Smooth muscle cell (in vitro differentiated cells): ENCODE data around the gene HBEGF. TPM values are rescaled to one million over a fixed set of nuclear protein-coding genes. Genes with fewer than 3 reads are reported as not detected.

Experiments used
- DNase-seq: peaks from one replicate; lab custom pipeline; 2025; ENCODE audit not compliant: unreplicated experiment; lab: John Stamatoyannopoulos, UW
- H2AFZ ChIP-seq: fragments of 200-600 bp; sonication (generic); 2 replicates; pipeline ENCODE4 v1.6.0; 2016; ENCODE audit warnings: antibody characterized with exemption, low read depth, mild to moderate bottlenecking
- H3F3A ChIP-seq: fragments of 200-600 bp; sonication (generic); 2 replicates; pipeline ENCODE4 v1.6.0; 2017; ENCODE audit warnings: antibody characterized with exemption, low read depth
- H3K27ac ChIP-seq: fragments of 200-600 bp; sonication (generic); 2 replicates; pipeline ENCODE4 v1.5.1; 2016; ENCODE audit warnings: low read depth, mild to moderate bottlenecking
- H3K27me3 ChIP-seq: fragments of 200-600 bp; sonication (generic); 2 replicates; pipeline ENCODE4 v1.6.1; 2016; ENCODE audit warnings: low read depth, mild to moderate bottlenecking
- H3K36me3 ChIP-seq: fragments of 200-600 bp; sonication (generic); 2 replicates; pipeline ENCODE4 v1.5.1; 2016; ENCODE audit warnings: low read depth
- H3K4me1 ChIP-seq: fragments of 200-600 bp; sonication (generic); 2 replicates; pipeline ENCODE4 v1.5.1; 2016; ENCODE audit warnings: low read depth
- H3K4me2 ChIP-seq: fragments of 200-600 bp; sonication (generic); 2 replicates; pipeline ENCODE4 v1.6.0; 2016; ENCODE audit warnings: mild to moderate bottlenecking
- H3K4me3 ChIP-seq: fragments of 200-600 bp; sonication (generic); 2 replicates; pipeline ENCODE4 v1.5.1; 2016; ENCODE audit warnings: mild to moderate bottlenecking
- H3K79me2 ChIP-seq: fragments of 200-600 bp; sonication (generic); 2 replicates; pipeline ENCODE4 v1.6.0; 2016; ENCODE audit warnings: low read depth, mild to moderate bottlenecking
- H3K9ac ChIP-seq: fragments of 200-600 bp; sonication (generic); 2 replicates; pipeline ENCODE4 v1.6.0; 2016; ENCODE audit warnings: low read depth
- H3K9me3 ChIP-seq: fragments of 200-600 bp; sonication (generic); replicated peaks from 2 replicates; pipeline ENCODE4 v1.5.1; 2016; ENCODE audit warnings: low read depth
- H4K20me1 ChIP-seq: fragments of 200-600 bp; sonication (generic); 2 replicates; pipeline ENCODE4 v1.6.0; 2016; ENCODE audit warnings: low read depth
- WGBS: methylation state at CpG from one replicate; pipeline ENCODE4 v1.1.7; 2016; ENCODE audit warnings: low lambda C conversion rate; 5-methylcytosine and 5-hydroxymethylcytosine counted together
- polyA plus RNA-seq: library from polyadenylated mRNA; unstranded; fragments of >200 nt; fragmentation: Nextera tagmentation; extraction: Ambion mirVana; gene quantifications from 2 replicates; pipeline ENCODE4 v1.2.1, GENCODE V29; 2016
- total RNA-seq: library from RNA; depleted of rRNA; stranded (reverse); fragments of >200 nt; gene quantifications from 2 replicates; pipeline ENCODE4 v1.2.3, GENCODE V29; 2014
- TF ChIP-seq, protein P1 (sequence below): fragments of 200-600 bp; sonication (generic); IDR thresholded peaks from 2 replicates; pipeline ENCODE4 v1.5.1; 2017; ENCODE audit warnings: borderline replicate concordance, mild to moderate bottlenecking, antibody characterized with exemption; ENCODE audit not compliant: insufficient read depth, poor library complexity, severe bottlenecking

Gene HBEGF
- total and polyA plus RNA-seq, 2 experiments from 2014 or later, result 36.7 to 37.1 TPM

DNA sequence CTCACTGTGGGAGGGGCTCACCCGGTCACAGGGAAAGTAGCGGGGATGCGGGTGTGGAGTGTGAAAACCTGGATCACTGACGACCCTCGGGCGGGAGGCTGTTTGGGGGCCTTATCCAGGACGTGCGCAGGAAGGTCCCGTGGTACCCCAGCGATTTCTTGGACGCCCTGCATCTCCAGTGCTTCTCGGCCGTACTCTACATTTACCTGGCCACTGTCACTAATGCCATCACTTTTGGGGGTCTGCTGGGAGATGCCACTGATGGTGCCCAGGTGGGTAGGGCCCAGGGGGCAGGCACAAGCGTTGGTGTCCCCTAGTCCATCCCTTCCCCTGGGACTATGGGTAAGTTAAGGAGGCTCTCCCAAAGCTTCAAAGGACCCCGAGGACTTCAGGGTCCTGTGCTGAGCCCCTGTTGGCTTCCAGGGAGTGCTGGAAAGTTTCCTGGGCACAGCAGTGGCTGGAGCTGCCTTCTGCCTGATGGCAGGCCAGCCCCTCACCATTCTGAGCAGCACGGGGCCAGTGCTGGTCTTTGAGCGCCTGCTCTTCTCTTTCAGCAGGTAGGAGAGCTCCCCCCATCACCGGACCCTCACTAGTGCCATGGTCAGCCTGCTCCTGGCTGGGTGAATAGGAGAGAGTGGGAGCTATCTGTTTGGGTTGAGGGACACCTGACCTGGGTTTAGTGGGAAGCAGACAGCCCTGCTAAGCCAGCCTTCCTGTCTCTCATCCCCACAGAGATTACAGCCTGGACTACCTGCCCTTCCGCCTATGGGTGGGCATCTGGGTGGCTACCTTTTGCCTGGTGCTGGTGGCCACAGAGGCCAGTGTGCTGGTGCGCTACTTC, 17.4 kb upstream of the HBEGF start:
- no peak overlapping the region for H3K9ac ChIP-seq
- peak overlapping the region; percentile 96 for H2AFZ ChIP-seq
- WGBS, result 69% methylated on average over 20 of the region's 20 CpGs

DNA sequence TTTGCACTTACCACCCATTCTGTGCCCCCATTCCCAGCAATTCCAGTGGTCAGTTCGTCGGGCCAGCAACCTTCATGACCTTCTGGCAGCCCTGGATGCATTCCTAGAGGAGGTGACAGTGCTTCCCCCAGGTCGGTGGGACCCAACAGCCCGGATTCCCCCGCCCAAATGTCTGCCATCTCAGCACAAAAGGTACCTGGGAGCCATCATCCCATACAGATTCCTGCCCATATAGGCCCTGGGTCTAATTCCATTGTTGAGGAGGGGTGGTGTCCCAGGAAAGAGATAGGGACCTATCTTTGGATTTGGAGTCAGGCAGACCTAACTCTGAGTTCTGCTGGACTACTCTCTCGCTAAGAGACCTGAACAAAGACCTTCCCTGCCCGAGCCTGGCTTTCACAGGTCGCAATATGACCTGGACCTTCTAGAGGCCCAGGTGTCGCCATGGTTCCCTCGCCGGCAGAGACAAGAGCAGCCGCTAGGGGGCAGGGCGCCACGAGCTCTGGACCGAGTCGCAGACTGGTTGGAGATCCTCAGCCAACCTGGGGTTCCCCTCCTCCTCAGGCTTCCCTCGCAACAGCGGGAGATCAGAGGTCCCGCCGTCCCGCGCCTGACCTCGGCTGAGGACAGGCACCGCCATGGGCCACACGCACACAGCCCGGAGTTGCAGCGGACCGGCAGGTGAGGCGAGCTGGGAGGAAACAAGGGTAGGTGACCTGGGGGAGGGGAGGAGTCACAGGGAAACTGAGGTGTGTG, 16.6 kb upstream of the HBEGF start:
- Histone ChIP-seq H3K9ac (no peak overlapping the region), H2AFZ (peak overlapping the region; percentile 96), H3K27me3 (no peaks in the 10 kb centered on the region), H3K4me2 (peak overlapping the region; percentile 95), H3K79me2 (no peaks in the 10 kb centered on the region), H3K4me1 (no peaks in the 10 kb centered on the region), H4K20me1 (no peaks in the 10 kb centered on the region), H3K4me3 (peak overlapping the region; percentile 48), H3K36me3 (no peaks in the 10 kb centered on the region), H3K27ac (no peak overlapping the region), H3K9me3 (no peaks in the 10 kb centered on the region), H3F3A (no peaks in the 10 kb centered on the region)
- peak; percentile 33 for DNase-seq
- 15% methylated on average over 29 of the region's 29 CpGs for WGBS
- TF ChIP-seq, protein P1, sequence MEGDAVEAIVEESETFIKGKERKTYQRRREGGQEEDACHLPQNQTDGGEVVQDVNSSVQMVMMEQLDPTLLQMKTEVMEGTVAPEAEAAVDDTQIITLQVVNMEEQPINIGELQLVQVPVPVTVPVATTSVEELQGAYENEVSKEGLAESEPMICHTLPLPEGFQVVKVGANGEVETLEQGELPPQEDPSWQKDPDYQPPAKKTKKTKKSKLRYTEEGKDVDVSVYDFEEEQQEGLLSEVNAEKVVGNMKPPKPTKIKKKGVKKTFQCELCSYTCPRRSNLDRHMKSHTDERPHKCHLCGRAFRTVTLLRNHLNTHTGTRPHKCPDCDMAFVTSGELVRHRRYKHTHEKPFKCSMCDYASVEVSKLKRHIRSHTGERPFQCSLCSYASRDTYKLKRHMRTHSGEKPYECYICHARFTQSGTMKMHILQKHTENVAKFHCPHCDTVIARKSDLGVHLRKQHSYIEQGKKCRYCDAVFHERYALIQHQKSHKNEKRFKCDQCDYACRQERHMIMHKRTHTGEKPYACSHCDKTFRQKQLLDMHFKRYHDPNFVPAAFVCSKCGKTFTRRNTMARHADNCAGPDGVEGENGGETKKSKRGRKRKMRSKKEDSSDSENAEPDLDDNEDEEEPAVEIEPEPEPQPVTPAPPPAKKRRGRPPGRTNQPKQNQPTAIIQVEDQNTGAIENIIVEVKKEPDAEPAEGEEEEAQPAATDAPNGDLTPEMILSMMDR, result peak; percentile 92

More for the DNA sequence above, 17.4 kb upstream of the HBEGF start:
- H3K79me2 ChIP-seq, result no peaks in the 10 kb centered on the region
- TF ChIP-seq, protein P1, result no peak
- no peaks in the 10 kb centered on the region for H3F3A ChIP-seq
- no peak overlapping the region for H3K27ac ChIP-seq
- no peaks in the 10 kb centered on the region for H3K9me3 ChIP-seq
- no peaks in the 10 kb centered on the region for H3K4me1 ChIP-seq
- H3K4me2 ChIP-seq, result peak overlapping the region; percentile 95
- peak overlapping the region; percentile 48 for H3K4me3 ChIP-seq
- H3K36me3 ChIP-seq, result no peaks in the 10 kb centered on the region
- H3K27me3 ChIP-seq, result no peaks in the 10 kb centered on the region
- no peak for DNase-seq
- no peaks in the 10 kb centered on the region for H4K20me1 ChIP-seq

DNA sequence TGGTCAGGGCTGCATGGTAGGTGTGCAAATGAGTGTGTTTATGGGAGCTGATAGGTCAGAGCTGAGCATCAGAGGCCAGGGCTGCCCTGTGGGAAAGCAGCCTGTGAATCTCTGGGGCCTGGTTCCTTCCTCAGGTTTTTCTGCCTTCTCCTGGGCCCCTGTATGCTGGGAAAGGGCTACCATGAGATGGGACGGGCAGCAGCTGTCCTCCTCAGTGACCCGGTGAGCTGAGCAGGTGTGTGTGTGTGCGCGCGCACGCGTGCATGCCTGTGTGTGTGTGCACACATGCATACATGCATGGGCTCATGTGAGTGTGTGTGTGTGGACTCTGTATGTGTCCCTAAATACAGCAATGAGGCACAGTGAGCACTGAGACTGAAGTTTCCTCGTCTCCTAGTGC, 15.9 kb upstream of the HBEGF start:
- no peaks in the 10 kb centered on the region for H3K36me3 ChIP-seq
- TF ChIP-seq, protein P1, result no peak
- no peaks in the 10 kb centered on the region for H3F3A ChIP-seq
- no peak overlapping the region for H3K9ac ChIP-seq
- no peaks in the 10 kb centered on the region for H3K27me3 ChIP-seq
- no peaks in the 10 kb centered on the region for H3K79me2 ChIP-seq
- no peak overlapping the region for H3K4me3 ChIP-seq
- H3K27ac ChIP-seq, result no peak overlapping the region
- WGBS, result 89% methylated on average over 8 of the region's 8 CpGs
- H3K4me2 ChIP-seq, result no peak overlapping the region
- H2AFZ ChIP-seq, result no peak overlapping the region
- H3K4me1 ChIP-seq, result no peaks in the 10 kb centered on the region
- no peaks in the 10 kb centered on the region for H4K20me1 ChIP-seq
- H3K9me3 ChIP-seq, result no peaks in the 10 kb centered on the region
- no peak for DNase-seq
